Endothelial cell (in vitro differentiated cells): ENCODE results near the gene ABCC8. TPM values are rescaled to one million over a fixed set of nuclear protein-coding genes. Genes with fewer than 3 reads are reported as not detected.

Source experiments
- DNase-seq: peaks from one replicate; pipeline ENCODE4 v3.0.0; 2021; ENCODE audit warnings: low spot score
- H3K27ac Mint-ChIP-seq: one replicate; pipeline ENCODE4 v1.8.0; 2021; ENCODE audit warnings: mixed read lengths, inconsistent platforms; ENCODE audit not compliant: unreplicated experiment
- H3K27me3 Mint-ChIP-seq: one replicate; pipeline ENCODE4 v1.8.0; 2021; ENCODE audit warnings: mild to moderate bottlenecking, moderate library complexity, mixed read lengths, inconsistent platforms; ENCODE audit not compliant: unreplicated experiment
- H3K36me3 Mint-ChIP-seq: one replicate; pipeline ENCODE4 v1.8.0; 2021; ENCODE audit warnings: mild to moderate bottlenecking, low read depth, mixed read lengths, inconsistent platforms; ENCODE audit not compliant: unreplicated experiment
- H3K4me1 Mint-ChIP-seq: one replicate; pipeline ENCODE4 v1.8.0; 2021; ENCODE audit warnings: mild to moderate bottlenecking, mixed read lengths, inconsistent platforms; ENCODE audit not compliant: unreplicated experiment
- H3K4me3 Mint-ChIP-seq: one replicate; pipeline ENCODE4 v1.8.0; 2021; ENCODE audit warnings: mild to moderate bottlenecking, mixed read lengths, inconsistent platforms; ENCODE audit not compliant: unreplicated experiment
- H3K9me3 Mint-ChIP-seq: one replicate; pipeline ENCODE4 v1.8.0; 2021; ENCODE audit warnings: mixed read lengths, inconsistent platforms; ENCODE audit not compliant: unreplicated experiment
- total RNA-seq: library from RNA; stranded (reverse); fragmentation: NEBNext Ultra II Directional; extraction: Animal tissue kit (Norgen Biotek cat#: 25700); gene quantifications from one replicate; pipeline ENCODE4 v1.2.1, GENCODE V29; 2021; ENCODE audit not compliant: unreplicated experiment
- TF ChIP-seq, protein P1 (sequence below): fragments of 200-600 bp; sonication (generic); IDR thresholded peaks from one replicate; pipeline ENCODE4 v1.5.0; 2021; ENCODE audit warnings: antibody characterized with exemption; ENCODE audit not compliant: unreplicated experiment

ABCC8 gene
- total RNA-seq, 1 donor from 2014 or later: not detected

DNA sequence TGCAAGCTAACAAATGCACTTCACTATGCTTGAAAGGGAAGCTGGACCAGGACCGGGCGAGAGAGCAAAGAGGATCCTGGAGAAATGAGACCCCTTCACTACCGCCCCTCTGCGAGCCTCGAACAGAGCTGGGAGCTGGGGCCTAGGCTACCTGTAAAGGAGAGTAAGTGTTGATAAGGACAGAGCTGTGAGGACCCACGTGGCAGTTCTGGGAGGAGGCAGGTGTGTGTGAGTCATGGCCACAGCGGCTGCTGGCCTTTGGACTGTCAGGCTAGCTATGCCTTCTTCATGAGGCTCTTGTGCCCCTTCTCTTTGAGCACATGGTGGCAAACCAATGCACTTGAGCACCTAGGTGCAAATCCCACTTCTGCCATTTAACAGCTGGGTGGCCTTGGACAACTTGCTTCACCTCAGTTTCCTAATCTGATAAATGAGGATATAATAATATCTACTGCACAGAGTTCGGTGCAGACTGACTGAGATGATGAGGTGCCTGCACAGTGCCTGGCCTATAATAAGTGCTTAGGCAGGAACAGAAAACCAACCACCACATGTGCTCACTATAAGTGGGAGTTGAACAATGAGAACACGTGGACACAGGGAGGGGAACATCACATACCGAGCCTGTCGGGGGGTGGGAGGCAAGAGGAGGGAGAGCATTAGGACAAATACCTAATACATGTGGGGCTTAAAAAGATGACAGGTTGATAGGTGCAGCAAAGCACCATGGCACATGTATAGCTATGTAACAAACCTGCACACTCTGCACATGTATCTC lies 52.9 kb downstream of the ABCC8 start:
- peaks cover 5% of the 10 kb centered on the region for H3K27me3 Mint-ChIP-seq

DNA sequence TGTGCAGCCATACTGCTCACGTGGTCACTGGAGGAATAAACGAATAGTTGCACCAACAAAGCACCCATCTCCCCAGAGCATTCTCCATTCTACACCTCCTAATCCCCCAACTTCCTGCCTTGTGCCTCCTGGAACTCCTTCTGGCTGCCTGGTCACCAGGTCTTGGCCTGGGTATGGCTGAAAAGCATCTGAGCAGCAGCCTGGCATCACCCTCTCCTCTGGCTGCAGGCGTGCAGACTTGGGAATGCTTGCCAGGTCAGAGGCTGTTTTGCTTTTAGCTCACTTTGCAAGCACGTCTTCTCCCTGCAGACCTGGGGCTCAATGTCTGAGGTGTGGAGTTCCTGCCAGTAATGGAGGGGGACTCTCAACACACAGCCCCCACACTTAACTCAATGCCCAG lies 54.9 kb downstream of the ABCC8 start:
- Mint-ChIP-seq H3K27ac (no peak overlapping the region), H3K9me3 (no peaks in the 10 kb centered on the region), H3K4me1 (no peaks in the 10 kb centered on the region), H3K27me3 (no peaks in the 10 kb centered on the region), H3K4me3 (no peak overlapping the region), H3K36me3 (no peaks in the 10 kb centered on the region)
- DNase-seq: no peak
- TF ChIP-seq, protein P1, sequence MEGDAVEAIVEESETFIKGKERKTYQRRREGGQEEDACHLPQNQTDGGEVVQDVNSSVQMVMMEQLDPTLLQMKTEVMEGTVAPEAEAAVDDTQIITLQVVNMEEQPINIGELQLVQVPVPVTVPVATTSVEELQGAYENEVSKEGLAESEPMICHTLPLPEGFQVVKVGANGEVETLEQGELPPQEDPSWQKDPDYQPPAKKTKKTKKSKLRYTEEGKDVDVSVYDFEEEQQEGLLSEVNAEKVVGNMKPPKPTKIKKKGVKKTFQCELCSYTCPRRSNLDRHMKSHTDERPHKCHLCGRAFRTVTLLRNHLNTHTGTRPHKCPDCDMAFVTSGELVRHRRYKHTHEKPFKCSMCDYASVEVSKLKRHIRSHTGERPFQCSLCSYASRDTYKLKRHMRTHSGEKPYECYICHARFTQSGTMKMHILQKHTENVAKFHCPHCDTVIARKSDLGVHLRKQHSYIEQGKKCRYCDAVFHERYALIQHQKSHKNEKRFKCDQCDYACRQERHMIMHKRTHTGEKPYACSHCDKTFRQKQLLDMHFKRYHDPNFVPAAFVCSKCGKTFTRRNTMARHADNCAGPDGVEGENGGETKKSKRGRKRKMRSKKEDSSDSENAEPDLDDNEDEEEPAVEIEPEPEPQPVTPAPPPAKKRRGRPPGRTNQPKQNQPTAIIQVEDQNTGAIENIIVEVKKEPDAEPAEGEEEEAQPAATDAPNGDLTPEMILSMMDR: no peak

More for the DNA sequence above, 52.9 kb downstream of the ABCC8 start:
- Mint-ChIP-seq H3K9me3 (no peaks in the 10 kb centered on the region), H3K4me3 (no peak overlapping the region), H3K27ac (no peak overlapping the region), H3K36me3 (no peaks in the 10 kb centered on the region), H3K4me1 (peaks cover 4% of the 10 kb centered on the region)
- TF ChIP-seq, protein P1: no peak
- DNase-seq: no peak

DNA sequence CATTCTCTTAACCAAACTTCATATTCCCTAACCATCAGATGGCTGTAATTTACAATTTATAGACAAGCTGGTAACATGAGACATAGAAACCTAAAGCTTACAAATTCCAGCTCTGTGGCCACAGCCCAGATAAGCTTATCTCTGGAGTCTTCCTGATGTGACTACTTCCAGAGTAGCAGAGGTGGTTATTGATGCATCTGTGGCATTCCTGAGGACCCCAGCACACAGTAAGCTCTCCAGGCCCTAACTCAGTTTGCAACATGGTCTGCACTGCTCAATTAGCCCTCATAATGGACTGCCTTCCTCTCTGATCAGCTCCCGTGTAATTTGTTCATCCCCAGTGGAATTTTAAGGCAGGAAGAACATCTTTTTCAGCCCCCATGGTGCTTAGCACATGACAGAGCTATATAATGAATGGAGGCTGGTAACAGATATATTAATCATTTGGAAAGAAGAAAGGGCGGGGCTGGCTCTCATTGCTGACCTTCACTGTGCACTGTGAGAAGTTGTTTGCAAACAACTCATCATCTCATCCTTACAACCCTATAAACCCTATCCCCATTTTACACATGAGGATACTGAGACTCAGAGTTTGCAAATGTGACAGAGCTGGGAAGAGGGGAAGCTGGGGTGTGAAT lies 58.1 kb downstream of the ABCC8 start:
- no peaks in the 10 kb centered on the region for H3K4me1 Mint-ChIP-seq
- H3K27me3 Mint-ChIP-seq: peaks cover 3% of the 10 kb centered on the region
- H3K4me3 Mint-ChIP-seq: no peak overlapping the region
- no peaks in the 10 kb centered on the region for H3K9me3 Mint-ChIP-seq
- TF ChIP-seq, protein P1: no peak
- DNase-seq: no peak
- no peaks in the 10 kb centered on the region for H3K36me3 Mint-ChIP-seq
- H3K27ac Mint-ChIP-seq: no peak overlapping the region

DNA sequence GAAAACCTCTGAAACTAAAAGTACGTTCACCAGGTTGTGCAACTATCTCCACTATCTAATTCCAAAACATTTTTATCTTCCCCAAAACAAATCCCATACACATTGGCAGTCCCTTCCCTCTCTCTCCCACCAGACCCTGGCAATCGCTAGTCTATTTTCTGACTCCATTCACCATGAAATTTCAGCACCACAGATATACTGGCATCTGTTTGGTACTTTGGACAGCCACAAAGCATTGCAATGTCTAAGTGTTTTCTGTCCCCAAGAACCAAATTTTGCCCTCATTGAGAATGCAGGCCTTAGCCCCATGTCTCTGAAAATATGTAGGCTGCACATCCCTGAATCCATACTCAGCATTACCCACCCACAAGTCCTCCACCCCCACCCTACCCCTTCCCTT lies 60.2 kb downstream of the ABCC8 start:
- no peak overlapping the region for H3K4me3 Mint-ChIP-seq

More for the DNA sequence above, 60.2 kb downstream of the ABCC8 start:
- no peak for DNase-seq
- H3K4me1 Mint-ChIP-seq: no peaks in the 10 kb centered on the region
- peaks cover 4% of the 10 kb centered on the region for H3K27me3 Mint-ChIP-seq
- H3K9me3 Mint-ChIP-seq: no peaks in the 10 kb centered on the region
- no peaks in the 10 kb centered on the region for H3K36me3 Mint-ChIP-seq
- TF ChIP-seq, protein P1: no peak
- no peak overlapping the region for H3K27ac Mint-ChIP-seq
